Heart right ventricle (tissue), 16 donors: ENCODE results near the gene SEL1L2. TPM values are rescaled to one million over a fixed set of nuclear protein-coding genes. Genes with fewer than 3 reads are reported as not detected.

Experiments
- ATAC-seq, 8 donors: fragments of 200-7000 bp; cut with Tn5 transposase; one replicate each; pipeline ENCODE4 v1.9.1; 2020; ENCODE audit warnings: mild to moderate bottlenecking in 8 of 8, moderate library complexity in 8 of 8, moderate number of reproducible peaks in 1 of 8
- DNase-seq, 2 donors: peaks; one replicate each; pipeline ENCODE4 v3.0.0-alpha.2; 2020
- H3K27ac ChIP-seq, 10 donors: fragments of 200-600 bp; sonication (generic) in 2 of 10; one replicate each; pipeline versions ENCODE4 v1.5.0 to v1.8.0; 2020 to 2022; ENCODE audit warnings: mild to moderate bottlenecking in 3 of 10
- H3K27me3 ChIP-seq, 7 donors: fragments of 200-600 bp; one replicate each; pipeline ENCODE4 v1.8.0; 2021 to 2022; ENCODE audit warnings: mild to moderate bottlenecking in 2 of 7
- H3K36me3 ChIP-seq, 9 donors: fragments of 200-600 bp; sonication (generic) in 1 of 9; one replicate each; pipeline versions ENCODE4 v1.5.0 to v1.8.0; 2020 to 2022; ENCODE audit warnings: mild to moderate bottlenecking in 2 of 9
- H3K4me1 ChIP-seq, 9 donors: fragments of 200-600 bp; sonication (generic) in 1 of 9; one replicate each; pipeline versions ENCODE4 v1.5.0 to v1.8.0; 2020 to 2022; ENCODE audit warnings: mild to moderate bottlenecking in 4 of 9
- H3K4me3 ChIP-seq, 10 donors: fragments of 200-600 bp; sonication (generic) in 2 of 10; one replicate each; pipeline versions ENCODE4 v1.5.0 to v1.8.0; 2020 to 2022; ENCODE audit warnings: mild to moderate bottlenecking in 7 of 10, moderate library complexity in 2 of 10
- H3K9me3 ChIP-seq, 11 donors: fragments of 200-600 bp in 10 of 11; sonication (generic) in 2 of 11; one replicate each; pipeline versions ENCODE4 v1.5.0 to v1.8.0; 2013 to 2022; ENCODE audit warnings: mild to moderate bottlenecking in 2 of 11, control low read depth in 1 of 11, moderate library complexity in 1 of 11
- CTCF ChIP-seq, 9 donors: fragments of 200-600 bp; sonication (generic) in 2 of 9; IDR thresholded peaks; one replicate each; pipeline versions ENCODE4 v1.5.0 to v1.8.0; 2021 to 2022; ENCODE audit warnings: antibody characterized with exemption in 9 of 9, mild to moderate bottlenecking in 5 of 9, moderate library complexity in 1 of 9
- WGBS, 2 donors: extraction: QIAGEN DNeasy Blood & Tissue Kit; methylation state at CpG; one replicate each; pipeline ENCODE4 v1.1.7; 2013; ENCODE audit warnings: inconsistent platforms in 1 of 2; 5-methylcytosine and 5-hydroxymethylcytosine counted together
- intact Hi-C, 10 donors: fragments of 100-400 bp; cut with DNase I; formaldehyde crosslinking; loops; one replicate each; pipeline versions ENCODE4 v1.11.1 to v1.14.2; 2022
- polyA plus RNA-seq, 2 donors: library from polyadenylated mRNA; stranded (reverse); fragments of 200-250 nt; gene quantifications; one replicate each; pipeline ENCODE4 v1.2.3, GENCODE V29; 2013
- total RNA-seq, 10 donors: library from RNA; stranded (reverse); fragmentation: NEBNext Ultra II Directional in 3 of 10; extraction: Animal tissue kit (Norgen Biotek cat#: 25700) in 3 of 10; gene quantifications; one replicate each; pipeline versions ENCODE4 v1.2.1 to v1.2.4, GENCODE V29; 2021 to 2023
- donor health status: Arrhythmogenic right ventricular cardiomyopathy.
- donor health status: ischemic (EF 13 %, LVEDD 7.1; RV severe dilation, severe dysfunction).
- donor health status: healthy with polysubstance abuse.
- donor health status: DM: no; HTN: yes; CAD: no.
- donor health status: DM: no; HTN: no; CAD: no.
- donor health status: ischemic (EF 25% LVEDD 6.9; RV normal size, moderate dysfunction).
- donor health status: ischemic (EF 25% LVEDD 5.7; RV mildly dilated, moderate dysfunction).
- donor health status: healthy.
- donor health status: DM: yes; HTN: yes; CAD: no.
- donor health status: Ischemic cardiomyopathy.
- donor health status: ischemic (EF 35%, LVEDD 5.7; RV mildly dilated, moderate dysfunction).
- donor health status: nonischemic (EF 11% LVEDD 7.7; RV severe dilation, severe dysfunction).
- donor health status: DM: yes; HTN: yes; CAD: no.
- donor health status: PGD.
- donor health status: ischemic (EF 29% LVEDD 5.4; RV normal size, mild dysfunction).
- donor health status: nonischemic (EF 23%, LVEDD 6.1; RV moderate dilation, normal function).

The SEL1L2 gene
- total and polyA plus RNA-seq, 12 donors, result 0.46 to 5.8 (median 0.95) TPM; not detected in 1

- WGBS, 2 donors, result 36 to 60% methylated on average over 1 of the region's 1 CpG
- DNase-seq (no peak), ATAC-seq (no peak)
- peaks cover 0 to 5% (median 0%) of the 10 kb centered on the region in 7 donors for H3K27me3 ChIP-seq
- H3K36me3 ChIP-seq, result no peaks in the 10 kb centered on the region
- no peaks in the 10 kb centered on the region for H3K9me3 ChIP-seq
- no peak overlapping the region for H3K27ac ChIP-seq
- H3K4me3 ChIP-seq, result no peak overlapping the region
- intact Hi-C loops, result no loop called here
- no peak for TF ChIP-seq CTCF (IDR thresholded peaks at IDR 0.05)
- H3K4me1 ChIP-seq, result no peaks in the 10 kb centered on the region
Measured at GRCh38 chr20:13883425-13883824, 107.0 kb downstream of the SEL1L2 start.

- H3K36me3 ChIP-seq, result no peaks in the 10 kb centered on the region
Measured at GRCh38 chr20:13878566-13878965, 111.8 kb downstream of the SEL1L2 start.

GRCh38 chr20:13877793-13878192, 112.6 kb downstream of the SEL1L2 start:
- Histone ChIP-seq H3K9me3 (no peaks in the 10 kb centered on the region), H3K4me1 (no peaks in the 10 kb centered on the region), H3K27ac (no peak overlapping the region), H3K27me3 (peaks cover 0 to 6% (median 0%) of the 10 kb centered on the region in 7 donors), H3K4me3 (no peak overlapping the region), H3K36me3 (no peaks in the 10 kb centered on the region)
- intact Hi-C loops, result no loop called here
- no peak for TF ChIP-seq CTCF (IDR thresholded peaks at IDR 0.05)
- 44 to 52% methylated on average over 4 of the region's 4 CpGs for WGBS, 2 donors
- ATAC-seq (no peak), DNase-seq (no peak)

More at GRCh38 chr20:13878566-13878965, 111.8 kb downstream of the SEL1L2 start:
- intact Hi-C loops, result no loop called here
- H3K4me3 ChIP-seq, result no peak overlapping the region
- ATAC-seq, result no peak
- H3K4me1 ChIP-seq, result no peaks in the 10 kb centered on the region
- H3K27ac ChIP-seq, result no peak overlapping the region
- H3K27me3 ChIP-seq, result peaks cover 0 to 6% (median 0%) of the 10 kb centered on the region in 7 donors
- WGBS, 2 donors, result 85 to 90% methylated on average over 2 of the region's 2 CpGs
- no peak for TF ChIP-seq CTCF (IDR thresholded peaks at IDR 0.05)
- no peak for DNase-seq
- H3K9me3 ChIP-seq, result no peaks in the 10 kb centered on the region

- no peak overlapping the region for H3K27ac ChIP-seq
- H3K36me3 ChIP-seq, result no peaks in the 10 kb centered on the region
- H3K27me3 ChIP-seq, result peaks cover 0 to 6% (median 0%) of the 10 kb centered on the region in 7 donors
- no peak for TF ChIP-seq CTCF (IDR thresholded peaks at IDR 0.05)
- H3K4me3 ChIP-seq, result no peak overlapping the region
- intact Hi-C loops, result no loop called here
- 70 to 78% methylated on average over 3 of the region's 3 CpGs for WGBS, 2 donors
- H3K4me1 ChIP-seq, result peaks cover 0 to 1% (median 0%) of the 10 kb centered on the region in 9 donors
- no peaks in the 10 kb centered on the region for H3K9me3 ChIP-seq
- ATAC-seq (no peak), DNase-seq (no peak)
Measured at GRCh38 chr20:13875265-13875811, 115.1 kb downstream of the SEL1L2 start.
